ENCODE results near the gene POLR3E.

DNA sequence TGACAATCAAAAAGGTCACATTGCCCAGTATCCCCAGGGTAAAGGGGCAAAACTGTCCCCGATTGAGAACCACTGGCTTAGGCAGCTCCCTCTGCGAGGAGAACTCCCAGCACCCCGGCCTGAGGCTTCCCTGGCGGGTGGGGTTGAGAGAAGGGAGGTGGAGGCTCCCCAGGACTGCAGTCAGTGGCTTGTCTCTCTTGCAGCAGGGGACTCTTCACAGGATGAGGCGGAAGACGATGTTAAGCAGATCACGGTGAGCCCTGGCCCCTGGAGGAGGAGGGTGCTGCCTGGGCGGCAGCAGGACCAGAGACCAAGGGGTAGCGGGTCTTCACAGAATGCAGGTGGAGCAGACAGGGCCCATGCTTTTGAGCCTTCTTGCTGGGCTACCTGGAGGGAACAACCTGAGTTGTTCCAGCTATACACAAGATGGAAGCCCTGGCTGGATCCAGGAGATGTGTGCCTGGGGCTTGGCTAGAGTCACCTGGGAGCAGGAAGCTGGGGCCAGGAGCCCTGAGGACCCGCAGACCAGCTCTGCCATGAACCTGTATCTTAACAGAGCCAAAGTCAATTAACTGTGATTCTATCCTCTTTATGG, 16.8 kb downstream of the POLR3E start:
- TF ChIP-seq, protein P1, sequence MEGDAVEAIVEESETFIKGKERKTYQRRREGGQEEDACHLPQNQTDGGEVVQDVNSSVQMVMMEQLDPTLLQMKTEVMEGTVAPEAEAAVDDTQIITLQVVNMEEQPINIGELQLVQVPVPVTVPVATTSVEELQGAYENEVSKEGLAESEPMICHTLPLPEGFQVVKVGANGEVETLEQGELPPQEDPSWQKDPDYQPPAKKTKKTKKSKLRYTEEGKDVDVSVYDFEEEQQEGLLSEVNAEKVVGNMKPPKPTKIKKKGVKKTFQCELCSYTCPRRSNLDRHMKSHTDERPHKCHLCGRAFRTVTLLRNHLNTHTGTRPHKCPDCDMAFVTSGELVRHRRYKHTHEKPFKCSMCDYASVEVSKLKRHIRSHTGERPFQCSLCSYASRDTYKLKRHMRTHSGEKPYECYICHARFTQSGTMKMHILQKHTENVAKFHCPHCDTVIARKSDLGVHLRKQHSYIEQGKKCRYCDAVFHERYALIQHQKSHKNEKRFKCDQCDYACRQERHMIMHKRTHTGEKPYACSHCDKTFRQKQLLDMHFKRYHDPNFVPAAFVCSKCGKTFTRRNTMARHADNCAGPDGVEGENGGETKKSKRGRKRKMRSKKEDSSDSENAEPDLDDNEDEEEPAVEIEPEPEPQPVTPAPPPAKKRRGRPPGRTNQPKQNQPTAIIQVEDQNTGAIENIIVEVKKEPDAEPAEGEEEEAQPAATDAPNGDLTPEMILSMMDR (IDR thresholded peaks at IDR 0.05; ENCODE audit: low read depth, low read length): no peak
- TF ChIP-seq EZH2phosphoT487 (IDR thresholded peaks at IDR 0.05; ENCODE audit: low read depth): no peak

Measured in OCI-LY3 (cell line).